ENCODE data around the gene ASTN2. TPM values are rescaled to one million over a fixed set of nuclear protein-coding genes. Genes with fewer than 3 reads are reported as not detected.

ASTN2 gene
- total and polyA plus RNA-seq, 12 donors = 1.9 to 11.1 (median 4.0) TPM

GRCh38 chr9:117182046-117182445, 232.8 kb downstream of the ASTN2 start:
- no peak overlapping the region for H3K27ac ChIP-seq
- no peaks in the 10 kb centered on the region for H3K4me1 ChIP-seq
- intact Hi-C loops (cut with DNase I) = no loop called here
- WGBS, 2 donors = 56 to 58% methylated on average over 2 of the region's 2 CpGs
- no peak for ATAC-seq
- no peak overlapping the region for H3K4me3 ChIP-seq
- H3K9me3 ChIP-seq = peaks cover 0 to 11% (median 0%) of the 10 kb centered on the region in 11 donors
- H3K36me3 ChIP-seq = no peaks in the 10 kb centered on the region
- no peak for TF ChIP-seq CTCF (IDR thresholded peaks at IDR 0.05)
- DNase-seq = no peak
- peaks cover 0 to 10% (median 0%) of the 10 kb centered on the region in 7 donors for H3K27me3 ChIP-seq

- DNase-seq = no peak
- no peaks in the 10 kb centered on the region for H3K36me3 ChIP-seq
- peaks cover 0 to 11% (median 0%) of the 10 kb centered on the region in 11 donors for H3K9me3 ChIP-seq
- 95 to 96% methylated on average over 2 of the region's 2 CpGs for WGBS, 2 donors
- TF ChIP-seq CTCF (IDR thresholded peaks at IDR 0.05) = no peak
- no peak overlapping the region for H3K4me3 ChIP-seq
- H3K27ac ChIP-seq = no peak overlapping the region
- peaks cover 0 to 10% (median 0%) of the 10 kb centered on the region in 7 donors for H3K27me3 ChIP-seq
- no peak for ATAC-seq
- intact Hi-C loops (cut with DNase I) = no loop called here
- no peaks in the 10 kb centered on the region for H3K4me1 ChIP-seq
Measured at GRCh38 chr9:117180896-117181445, 233.9 kb downstream of the ASTN2 start.

GRCh38 chr9:117178596-117179375, 236.1 kb downstream of the ASTN2 start:
- H3K27ac ChIP-seq = no peak overlapping the region
- DNase-seq (no peak), ATAC-seq (no peak)
- peaks cover 0 to 11% (median 0%) of the 10 kb centered on the region in 11 donors for H3K9me3 ChIP-seq
- H3K27me3 ChIP-seq = peaks cover 0 to 4% (median 0%) of the 10 kb centered on the region in 7 donors
- H3K4me1 ChIP-seq = no peaks in the 10 kb centered on the region
- 80 to 82% methylated on average over 5 of the region's 5 CpGs for WGBS, 2 donors
- TF ChIP-seq CTCF (IDR thresholded peaks at IDR 0.05) = no peak
- intact Hi-C loops (cut with DNase I) = no loop called here
- no peak overlapping the region for H3K4me3 ChIP-seq
- no peaks in the 10 kb centered on the region for H3K36me3 ChIP-seq

- 89 to 94% methylated on average over 2 of the region's 2 CpGs for WGBS, 2 donors
Measured at GRCh38 chr9:117170567-117170966, 244.3 kb downstream of the ASTN2 start.

More at GRCh38 chr9:117170567-117170966, 244.3 kb downstream of the ASTN2 start:
- H3K4me1 ChIP-seq = no peaks in the 10 kb centered on the region
- ATAC-seq (no peak), DNase-seq (no peak)
- H3K9me3 ChIP-seq = no peaks in the 10 kb centered on the region
- no peak for TF ChIP-seq CTCF (IDR thresholded peaks at IDR 0.05)
- H3K27ac ChIP-seq = no peak overlapping the region
- H3K4me3 ChIP-seq = no peak overlapping the region
- peaks cover 0 to 7% (median 0%) of the 10 kb centered on the region in 7 donors for H3K27me3 ChIP-seq
- intact Hi-C loops (cut with DNase I) = no loop called here
- no peaks in the 10 kb centered on the region for H3K36me3 ChIP-seq
